ENCODE measurements around the gene POLR2F. TPM values are rescaled to one million over a fixed set of nuclear protein-coding genes. Genes with fewer than 3 reads are reported as not detected.

The POLR2F gene
- total RNA-seq, 1 experiment from 2014 or later, result 162 TPM

GRCh38 chr22:37926771-37927636 lies 26.5 kb upstream of the POLR2F start:
- CTCF ChIA-PET, result no interaction called here

GRCh38 chr22:37927637-37927936 lies 25.9 kb upstream of the POLR2F start:
- Histone ChIP-seq H3K4me3 (ENCODE audit: low read depth, low read length, poor library complexity, severe bottlenecking) (no peak overlapping the region), H3K27ac (ENCODE audit: low read depth, low read length, poor library complexity, severe bottlenecking) (no peak overlapping the region), H3K36me3 (ENCODE audit: insufficient read depth, low read length, poor library complexity, severe bottlenecking) (peaks cover 10% of the 10 kb centered on the region), H3K27me3 (replicated peaks; ENCODE audit: insufficient read depth, low read depth, low read length, poor library complexity) (no peaks in the 10 kb centered on the region), H3K9me3 (ENCODE audit: low read depth, low read length, poor library complexity, severe bottlenecking) (no peaks in the 10 kb centered on the region), H3K4me1 (ENCODE audit: insufficient read depth, low read length, poor library complexity, severe bottlenecking) (no peaks in the 10 kb centered on the region)
- POLR2A ChIA-PET (ENCODE audit: low non-redundant PET), result interaction anchor here (0.6 kb wide), 1 partner anchor 540 kb away, joined by 3 read pairs; the partner anchor contains the start of gene KDELR3
- intact Hi-C loops (cut with micrococcal nuclease; ENCODE audit: unreplicated experiment), result no loop called here
- BruUV-seq (replicated peaks), result no TSS peak
- TF ChIP-seq CTCF (conservative IDR thresholded peaks at IDR 0.05; ENCODE audit: low read depth, low read length), result no peak
- TF ChIP-seq EZH2 (IDR thresholded peaks at IDR 0.05; ENCODE audit: borderline replicate concordance, low read depth, low read length, poor library complexity, severe bottlenecking), result no peak
- CTCF ChIA-PET, result no interaction called here
- no peak for DNase-seq (ENCODE audit: low spot score)

More at GRCh38 chr22:37926771-37927636, 26.5 kb upstream of the POLR2F start:
- Histone ChIP-seq H3K27me3 (replicated peaks; ENCODE audit: insufficient read depth, low read depth, low read length, poor library complexity) (no peaks in the 10 kb centered on the region), H3K36me3 (ENCODE audit: insufficient read depth, low read length, poor library complexity, severe bottlenecking) (peaks cover 5% of the 10 kb centered on the region), H3K4me3 (ENCODE audit: low read depth, low read length, poor library complexity, severe bottlenecking) (no peak overlapping the region), H3K27ac (ENCODE audit: low read depth, low read length, poor library complexity, severe bottlenecking) (no peak overlapping the region), H3K9me3 (ENCODE audit: low read depth, low read length, poor library complexity, severe bottlenecking) (no peaks in the 10 kb centered on the region), H3K4me1 (ENCODE audit: insufficient read depth, low read length, poor library complexity, severe bottlenecking) (no peaks in the 10 kb centered on the region)
- TF ChIP-seq EZH2 (IDR thresholded peaks at IDR 0.05; ENCODE audit: borderline replicate concordance, low read depth, low read length, poor library complexity, severe bottlenecking) (no peak), CTCF (conservative IDR thresholded peaks at IDR 0.05; ENCODE audit: low read depth, low read length) (no peak)
- POLR2A ChIA-PET (ENCODE audit: low non-redundant PET), result interaction anchor here (0.6 kb wide), 1 partner anchor 541 kb away, joined by 3 read pairs; the partner anchor contains the start of gene KDELR3
- BruUV-seq (replicated peaks), result no TSS peak
- intact Hi-C loops (cut with micrococcal nuclease; ENCODE audit: unreplicated experiment), result no loop called here
- no peak for DNase-seq (ENCODE audit: low spot score)

- BruUV-seq (replicated peaks), result no TSS peak
- DNase-seq (ENCODE audit: low spot score), result no peak
- peaks cover 7% of the 10 kb centered on the region for H3K4me1 ChIP-seq (ENCODE audit: insufficient read depth, low read length, poor library complexity, severe bottlenecking)
- no peaks in the 10 kb centered on the region for H3K9me3 ChIP-seq (ENCODE audit: low read depth, low read length, poor library complexity, severe bottlenecking)
- no peaks in the 10 kb centered on the region for H3K27me3 ChIP-seq (replicated peaks; ENCODE audit: insufficient read depth, low read depth, low read length, poor library complexity)
- no peak overlapping the region for H3K27ac ChIP-seq (ENCODE audit: low read depth, low read length, poor library complexity, severe bottlenecking)
- H3K36me3 ChIP-seq (ENCODE audit: insufficient read depth, low read length, poor library complexity, severe bottlenecking), result peaks cover 14% of the 10 kb centered on the region
- intact Hi-C loops (cut with micrococcal nuclease; ENCODE audit: unreplicated experiment), result no loop called here
- H3K4me3 ChIP-seq (ENCODE audit: low read depth, low read length, poor library complexity, severe bottlenecking), result no peak overlapping the region
- TF ChIP-seq CTCF (conservative IDR thresholded peaks at IDR 0.05; ENCODE audit: low read depth, low read length) (no peak), EZH2 (IDR thresholded peaks at IDR 0.05; ENCODE audit: borderline replicate concordance, low read depth, low read length, poor library complexity, severe bottlenecking) (no peak)
- ChIA-PET CTCF (no interaction called here), POLR2A (ENCODE audit: low non-redundant PET) (no interaction called here)
Observed at GRCh38 chr22:37929390-37929789, 24.1 kb upstream of the POLR2F start.
